Glomerular visceral epithelial cell (primary cell): ENCODE results near the gene IDS.

ENCODE experiments used
- DNase-seq: peaks from one replicate; pipeline ENCODE4 v3.0.0-alpha.2; 2016; ENCODE audit errors: extremely low spot score

IDS gene

DNA sequence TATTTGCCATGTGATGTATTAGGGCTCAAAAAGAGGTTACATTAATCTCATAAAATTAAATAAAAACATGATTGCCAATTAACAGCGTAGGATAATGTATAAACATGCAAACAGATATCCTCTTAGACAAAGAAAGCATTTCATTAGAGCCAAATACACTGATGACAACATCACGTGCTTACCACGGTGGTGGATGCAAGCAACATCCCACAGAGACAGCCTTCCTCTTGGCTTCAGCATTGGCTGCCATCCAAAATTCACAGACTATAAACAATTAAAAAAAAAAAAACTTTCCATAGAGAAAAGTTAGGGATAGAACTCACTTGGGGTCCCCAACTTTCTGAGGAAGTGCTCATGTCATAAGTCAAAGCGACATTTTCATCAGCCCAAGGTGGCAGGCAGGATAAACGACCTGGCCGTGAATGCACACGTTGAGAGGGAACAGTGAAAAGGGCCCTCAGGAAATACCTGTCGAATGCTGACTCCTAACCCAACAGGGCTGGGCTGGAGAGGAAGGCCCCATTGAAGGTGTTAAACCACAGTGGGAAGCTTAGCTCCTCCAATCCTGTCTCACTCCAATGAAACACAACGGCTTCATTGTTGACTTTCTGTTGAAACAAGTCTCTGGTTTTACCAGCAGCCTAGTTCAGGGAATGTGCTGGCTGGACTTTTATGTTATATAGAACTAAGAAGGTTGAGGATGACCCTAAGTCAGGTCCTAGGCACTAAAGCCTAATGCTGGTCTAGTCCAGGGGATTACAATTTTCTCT, 48.4 kb downstream of the IDS start:
- DNase-seq, result no peak

DNA sequence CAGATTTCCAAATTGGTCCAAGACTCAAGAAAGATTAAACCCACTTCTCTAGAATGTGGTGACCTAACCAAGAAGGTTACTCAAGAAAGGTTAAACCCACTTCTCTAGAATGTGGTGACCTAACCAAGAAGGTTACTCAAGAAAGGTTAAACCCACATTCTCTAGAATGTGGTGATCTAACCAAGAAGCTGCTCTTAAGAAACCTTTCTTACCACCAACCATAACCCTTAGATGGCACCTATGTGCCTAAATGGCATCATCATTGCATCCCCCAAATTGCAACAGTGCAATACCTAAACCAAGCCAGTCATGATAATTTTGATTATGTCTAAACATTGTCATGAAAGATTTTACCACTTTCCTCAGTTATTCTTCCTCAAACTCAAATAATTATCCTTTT, 49.2 kb downstream of the IDS start:
- no peak for DNase-seq

DNA sequence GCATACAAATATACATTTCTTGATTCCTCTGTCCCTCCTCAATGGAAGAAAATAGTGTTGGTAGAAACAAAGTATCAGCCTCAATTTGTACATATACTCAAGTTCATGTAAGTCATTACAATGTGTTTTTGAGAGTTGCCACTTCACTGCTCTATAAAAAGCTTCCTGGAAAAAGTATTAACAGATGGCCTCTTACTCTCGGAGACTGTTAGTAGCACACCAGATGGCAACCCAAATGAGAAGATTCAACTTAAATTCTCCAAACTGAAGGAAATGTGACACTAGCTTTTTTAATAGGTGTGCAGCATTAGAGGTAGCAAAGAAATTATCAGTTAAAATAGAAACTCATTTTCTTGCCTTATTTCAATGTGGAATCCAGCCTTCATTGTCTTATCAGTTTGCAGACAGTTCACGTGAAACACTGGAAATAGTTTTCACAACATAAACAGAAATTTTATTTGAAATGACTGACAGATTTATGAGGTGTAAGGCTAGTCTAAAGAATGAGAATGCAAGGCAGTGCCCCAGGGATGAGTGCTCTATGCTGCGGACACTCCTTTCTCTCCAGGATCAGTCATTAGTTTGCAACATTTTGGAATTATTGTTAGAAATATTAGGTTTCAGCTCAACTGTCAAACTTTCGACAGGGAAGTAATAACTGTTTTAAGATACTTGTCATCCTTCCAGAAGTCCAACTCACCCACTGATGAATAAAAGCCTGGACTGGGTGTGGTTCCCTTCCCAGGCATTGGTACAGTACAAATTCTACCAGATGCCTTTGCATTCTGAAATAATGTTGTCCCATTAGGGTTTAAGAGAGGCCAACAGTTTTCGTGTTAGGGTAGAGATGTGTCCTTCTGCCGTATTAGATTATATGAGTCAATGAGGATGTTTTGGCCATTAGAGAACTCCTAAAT, 50.9 kb downstream of the IDS start:
- no peak for DNase-seq

DNA sequence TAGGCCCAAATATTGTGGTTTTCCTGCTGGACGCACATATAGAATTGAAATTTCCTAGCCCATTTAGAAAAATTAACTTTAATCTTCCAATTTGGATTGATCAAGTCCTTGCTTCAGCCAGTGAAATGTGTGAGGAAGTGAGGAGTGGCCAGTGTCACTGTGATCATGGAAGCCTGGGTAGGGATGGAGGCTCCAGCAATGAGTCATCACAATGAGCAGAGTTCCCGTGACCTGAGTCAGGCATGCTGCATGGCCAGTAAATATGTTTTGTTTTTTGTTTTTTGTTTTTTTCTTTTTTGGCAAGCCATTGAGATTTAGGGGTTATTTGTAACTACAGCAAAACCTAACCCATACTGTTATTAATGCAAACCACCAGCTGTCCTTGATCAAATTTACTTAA, 52.1 kb downstream of the IDS start:
- DNase-seq, result no peak

DNA sequence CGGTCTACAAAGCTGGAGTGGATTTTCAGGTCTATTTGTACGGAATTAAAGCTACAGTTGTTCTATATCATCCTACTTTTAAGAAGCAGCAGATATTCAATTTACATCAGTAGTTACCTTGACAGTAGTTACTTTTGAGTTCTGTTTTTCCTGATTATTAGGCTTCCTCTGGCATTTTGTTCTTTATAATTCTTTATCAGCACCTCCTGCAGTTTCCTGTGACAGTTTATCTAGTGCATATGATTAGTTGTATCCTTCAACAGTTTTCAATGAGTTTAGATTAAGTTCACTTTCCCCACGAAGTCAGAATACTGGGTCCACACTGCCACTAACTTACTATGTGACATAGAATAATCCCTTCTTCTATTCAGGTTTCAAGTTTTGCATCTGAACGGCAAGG, 71.7 kb downstream of the IDS start:
- DNase-seq, result no peak

DNA sequence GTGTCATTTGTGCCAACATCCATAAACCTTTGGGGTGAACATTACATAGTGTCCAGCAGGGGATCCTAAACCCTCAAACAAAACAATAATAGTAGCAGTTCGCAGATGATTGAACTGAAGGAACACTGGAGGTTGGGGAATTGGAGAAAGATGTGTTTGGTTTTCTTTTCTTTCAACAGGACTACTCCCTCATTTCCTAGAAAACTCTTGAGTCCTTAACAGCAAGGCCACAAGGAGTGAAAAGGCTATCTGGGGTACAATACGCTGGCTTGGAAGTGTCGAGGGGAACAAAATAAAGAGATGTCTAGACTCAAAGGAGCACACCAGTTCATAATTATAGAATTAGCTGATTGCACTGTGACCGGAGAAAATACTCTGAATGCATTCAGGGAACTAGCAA, 72.1 kb downstream of the IDS start:
- no peak for DNase-seq
